ENCODE measurements around the gene PHLPP1. TPM values are rescaled to one million over a fixed set of nuclear protein-coding genes. Genes with fewer than 3 reads are reported as not detected.
"Not testable (repeated sequence)": the region's sequence is repeated elsewhere in the genome, so short reads cannot be mapped to it uniquely, and the experiment has no call there.

PHLPP1 gene
- total RNA-seq, 1 donor from 2014 or later, result 18.6 TPM

DNA sequence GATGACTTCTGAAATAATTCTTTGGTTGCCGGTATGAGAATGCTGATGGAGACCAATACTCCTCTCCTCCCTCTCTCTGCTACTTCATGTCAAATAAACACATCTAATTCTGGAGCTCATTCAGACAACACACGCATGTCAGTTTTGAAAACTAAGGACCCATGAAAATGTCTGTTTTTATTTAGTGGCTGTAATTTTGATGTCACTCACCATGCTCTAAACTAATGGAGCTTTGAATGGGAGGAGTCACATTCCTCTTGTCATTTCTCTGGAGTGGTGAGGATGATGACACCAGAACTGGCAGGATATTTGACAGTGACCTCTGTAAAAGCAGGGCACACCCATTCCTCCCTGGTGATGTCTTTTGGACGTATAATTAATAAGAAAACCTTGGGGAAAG is 163.0 kb downstream of the PHLPP1 start:
- ATAC-seq (no peak), DNase-seq (ENCODE audit: low spot score) (no peak)

DNA sequence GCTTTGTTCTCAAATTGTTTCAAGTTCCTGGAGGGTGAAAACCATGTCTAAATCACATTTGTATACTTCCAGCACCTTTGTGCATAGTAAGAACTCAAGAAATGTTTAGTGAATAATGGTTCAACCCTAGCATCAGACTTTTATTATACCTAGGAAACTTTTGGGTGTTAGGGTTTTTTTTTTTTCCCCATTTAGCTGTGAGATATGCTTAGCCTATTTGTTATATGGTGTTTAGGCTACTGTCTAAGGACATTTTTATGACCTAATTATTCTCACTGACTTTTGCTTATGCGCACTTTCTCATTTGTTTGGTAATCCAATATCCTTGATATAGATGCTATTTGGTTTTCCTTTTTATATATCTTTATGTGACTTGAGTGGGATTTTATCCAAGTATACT is 164.7 kb downstream of the PHLPP1 start:
- ATAC-seq (no peak), DNase-seq (ENCODE audit: low spot score) (no peak)

DNA sequence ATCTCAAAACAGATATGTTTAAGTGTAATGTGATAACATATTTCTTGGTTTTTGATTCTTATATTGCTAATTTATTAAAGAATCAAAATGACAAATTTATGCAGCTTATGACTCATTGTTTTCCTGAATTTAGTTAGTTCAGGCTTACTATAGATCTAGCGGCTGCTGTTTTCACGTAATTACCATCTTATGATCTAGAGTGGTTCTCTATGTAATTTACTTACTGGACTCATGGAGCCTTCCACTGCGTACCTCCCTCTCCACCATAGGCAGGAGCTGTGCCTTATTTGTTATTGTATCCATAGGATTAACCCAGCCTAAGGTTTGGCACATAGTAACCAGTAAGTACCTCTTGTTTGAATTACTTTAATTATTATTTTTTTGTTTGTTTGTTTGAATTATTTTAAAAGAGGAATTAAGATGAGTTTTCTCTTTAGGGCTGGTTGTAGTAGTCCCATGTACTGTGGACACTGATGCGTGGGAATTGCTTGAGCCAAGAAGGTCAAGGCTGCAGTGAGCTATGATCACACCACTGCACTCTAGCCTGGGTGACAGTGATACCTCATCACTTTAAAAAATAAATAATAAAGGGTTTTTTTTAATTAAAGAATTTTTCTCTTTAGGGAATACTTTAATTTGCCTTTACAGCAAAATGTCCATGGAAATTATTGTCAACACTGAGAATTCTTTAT is 165.5 kb downstream of the PHLPP1 start:
- no peak for DNase-seq (ENCODE audit: low spot score)
- ATAC-seq, result peak; percentile 78

DNA sequence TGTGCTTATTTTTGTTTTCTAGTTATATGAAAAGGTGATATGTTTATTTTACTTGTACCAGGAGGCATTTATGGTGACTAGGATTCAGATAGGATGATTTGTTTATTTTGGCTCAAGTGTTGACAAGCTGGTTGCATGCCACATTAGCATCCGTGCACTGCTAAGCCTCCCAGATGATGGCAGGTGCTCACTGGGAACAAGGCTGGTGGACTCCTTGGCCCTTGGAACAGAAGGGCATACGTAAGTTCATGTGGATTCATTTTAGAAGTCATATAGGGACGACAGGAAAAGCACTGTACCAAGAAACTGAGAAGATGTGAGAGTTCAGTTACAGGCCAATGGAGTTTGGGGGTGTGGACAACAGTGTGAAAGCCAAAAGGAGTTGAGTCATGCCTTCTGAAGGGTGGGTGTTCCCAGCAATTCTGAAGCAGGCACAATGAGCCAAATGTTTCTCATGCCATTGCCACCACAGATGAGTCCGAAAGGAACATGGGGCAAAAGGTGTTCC is 166.2 kb downstream of the PHLPP1 start:
- ATAC-seq (peak; percentile 50), DNase-seq (ENCODE audit: low spot score) (no peak)

DNA sequence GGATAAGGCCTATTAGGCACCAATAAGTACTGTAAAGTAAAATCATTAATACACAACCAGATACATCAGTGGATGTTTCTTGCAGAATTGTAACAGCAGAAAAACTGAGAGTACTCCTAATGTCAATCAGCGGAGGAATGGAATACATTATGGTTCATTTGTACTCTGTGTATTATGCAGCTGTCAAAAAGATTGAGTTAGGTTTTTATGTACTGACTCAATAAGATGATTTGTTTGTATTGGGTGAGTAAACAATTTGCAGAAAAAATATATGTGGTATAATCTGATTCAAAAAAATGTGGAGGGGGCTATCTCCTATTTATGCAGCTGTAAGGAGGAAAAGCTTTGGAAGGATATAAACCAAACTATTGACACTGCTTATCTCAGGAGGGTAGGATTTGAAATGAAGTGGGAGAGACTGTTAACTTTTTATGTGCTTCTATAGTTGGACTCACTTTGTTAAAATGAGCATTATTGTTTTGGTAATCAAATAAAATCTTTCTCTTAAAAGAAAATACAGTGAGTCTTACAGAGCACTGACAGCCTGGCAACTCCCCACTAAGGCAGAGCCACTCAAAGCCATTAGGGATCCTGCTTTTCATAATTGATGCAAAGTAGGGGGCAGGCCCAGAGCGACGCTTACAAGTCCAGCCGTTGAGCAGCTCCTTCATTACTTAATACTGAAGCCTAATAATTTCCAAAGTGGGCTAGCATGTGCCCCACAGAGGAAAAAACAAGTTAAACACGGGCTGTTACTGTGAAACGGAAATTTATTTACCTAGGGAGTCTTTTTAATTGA is 168.8 kb downstream of the PHLPP1 start:
- ATAC-seq (no peak), DNase-seq (ENCODE audit: low spot score) (no peak)

DNA sequence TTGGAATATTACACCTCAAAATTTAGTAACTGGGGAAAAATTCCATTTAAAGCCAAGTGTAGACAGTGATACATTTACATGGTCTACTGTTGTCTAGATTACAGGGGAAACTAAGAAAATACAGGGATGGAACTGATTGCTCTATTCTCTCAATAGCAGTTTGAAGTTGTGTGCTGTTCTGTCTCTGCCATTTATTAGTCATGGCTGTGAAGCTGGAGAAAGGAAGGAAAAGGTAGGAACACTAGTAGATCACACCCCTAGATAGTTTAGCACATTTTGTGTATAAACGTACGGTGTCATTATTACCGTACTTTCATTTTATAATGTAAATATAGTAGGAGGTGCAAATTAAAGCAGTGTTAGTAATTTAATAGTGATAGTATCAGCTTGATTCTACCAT is 170.5 kb downstream of the PHLPP1 start:
- DNase-seq (ENCODE audit: low spot score) (no peak), ATAC-seq (no peak)

DNA sequence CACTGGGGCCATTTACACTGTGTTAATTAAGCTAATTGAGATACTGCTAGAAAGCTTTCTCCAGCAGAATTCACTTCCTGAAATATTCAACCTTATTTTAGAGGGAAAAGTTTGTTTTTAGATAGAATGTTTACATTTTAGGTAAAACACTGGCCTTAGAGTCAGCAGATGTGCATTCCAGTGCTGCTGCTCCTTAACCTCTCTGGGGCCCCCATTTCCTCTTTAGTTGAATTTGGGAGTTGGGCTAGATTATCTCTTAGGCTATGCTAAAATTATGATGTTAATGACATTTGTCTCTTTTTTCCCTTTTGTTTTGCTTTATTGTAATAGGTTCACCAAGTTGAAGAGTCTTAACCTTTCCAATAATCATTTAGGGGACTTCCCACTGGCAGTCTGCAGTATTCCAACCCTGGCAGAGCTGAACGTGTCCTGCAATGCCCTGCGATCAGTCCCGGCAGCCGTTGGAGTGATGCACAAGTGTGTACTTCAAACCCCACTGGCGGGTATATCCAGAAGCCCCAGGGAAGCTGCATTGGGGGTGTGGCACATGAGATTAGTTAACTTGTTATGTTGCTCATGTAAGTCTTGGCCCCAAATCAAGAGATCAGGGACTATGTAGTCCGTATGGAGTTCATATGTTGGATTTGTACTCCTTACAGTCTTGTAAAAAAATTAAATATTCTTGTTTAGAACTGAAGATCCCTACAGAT is 179.5 kb downstream of the PHLPP1 start:
- ATAC-seq, result no peak
- no peak for DNase-seq (ENCODE audit: low spot score)

DNA sequence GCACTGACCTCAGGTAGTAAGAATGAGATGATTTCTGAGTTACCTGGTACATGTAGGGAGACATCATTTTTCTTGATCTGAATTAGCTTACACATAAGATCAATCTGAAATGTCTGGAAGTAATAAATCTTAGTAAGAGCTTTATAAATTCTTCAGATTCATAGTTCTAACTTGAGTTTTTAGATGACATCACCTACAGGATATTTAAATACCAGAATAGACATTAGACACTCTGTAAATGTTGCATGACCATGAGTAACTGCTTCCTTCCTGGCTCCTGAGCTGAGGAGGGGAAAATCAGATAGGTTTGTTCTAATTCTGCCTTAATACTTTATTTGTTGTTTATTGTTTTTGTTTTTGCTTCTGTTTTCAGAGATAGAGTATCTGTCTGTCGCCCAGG is 181.8 kb downstream of the PHLPP1 start:
- ATAC-seq (no peak), DNase-seq (ENCODE audit: low spot score) (no peak)

DNA sequence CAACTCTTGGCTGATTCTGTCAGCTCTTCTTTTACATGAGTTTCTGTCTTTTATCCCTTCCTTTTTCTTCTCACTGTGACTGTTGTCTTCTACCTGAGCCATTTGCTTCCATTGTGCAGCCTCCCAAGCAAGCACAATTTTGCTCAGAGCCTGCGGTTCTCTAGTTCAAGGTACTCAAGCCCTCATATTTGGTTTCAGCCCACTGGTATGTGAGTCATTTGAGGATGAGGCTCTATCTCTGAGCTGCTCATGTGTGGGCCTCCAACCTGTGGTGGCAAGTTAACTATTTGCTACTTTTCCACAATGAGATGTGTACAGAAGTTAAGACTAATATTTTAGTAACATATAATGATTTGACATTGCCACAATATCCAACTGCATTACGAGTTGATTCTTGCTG is 183.0 kb downstream of the PHLPP1 start:
- DNase-seq (ENCODE audit: low spot score) (no peak), ATAC-seq (no peak)

DNA sequence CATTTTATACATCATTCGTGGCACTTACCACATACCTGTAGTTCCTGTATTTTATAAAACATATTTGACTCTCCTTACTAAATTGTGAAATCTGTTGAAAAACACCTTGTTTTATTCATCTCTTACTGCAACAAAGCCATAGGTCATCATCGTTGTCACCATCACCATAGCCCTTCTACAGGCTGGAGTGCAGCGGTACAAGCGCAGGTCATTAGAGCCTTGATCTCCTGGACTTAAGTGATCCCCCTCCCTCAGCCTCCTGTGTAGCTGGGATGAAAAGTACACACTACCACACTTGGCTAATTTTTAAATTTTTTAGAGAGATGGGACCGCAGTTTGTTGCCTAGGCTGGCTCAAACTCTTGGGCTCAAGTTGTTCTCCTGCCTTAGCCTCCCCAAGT is 184.2 kb downstream of the PHLPP1 start:
- ATAC-seq (no peak), DNase-seq (ENCODE audit: low spot score) (no peak)

DNA sequence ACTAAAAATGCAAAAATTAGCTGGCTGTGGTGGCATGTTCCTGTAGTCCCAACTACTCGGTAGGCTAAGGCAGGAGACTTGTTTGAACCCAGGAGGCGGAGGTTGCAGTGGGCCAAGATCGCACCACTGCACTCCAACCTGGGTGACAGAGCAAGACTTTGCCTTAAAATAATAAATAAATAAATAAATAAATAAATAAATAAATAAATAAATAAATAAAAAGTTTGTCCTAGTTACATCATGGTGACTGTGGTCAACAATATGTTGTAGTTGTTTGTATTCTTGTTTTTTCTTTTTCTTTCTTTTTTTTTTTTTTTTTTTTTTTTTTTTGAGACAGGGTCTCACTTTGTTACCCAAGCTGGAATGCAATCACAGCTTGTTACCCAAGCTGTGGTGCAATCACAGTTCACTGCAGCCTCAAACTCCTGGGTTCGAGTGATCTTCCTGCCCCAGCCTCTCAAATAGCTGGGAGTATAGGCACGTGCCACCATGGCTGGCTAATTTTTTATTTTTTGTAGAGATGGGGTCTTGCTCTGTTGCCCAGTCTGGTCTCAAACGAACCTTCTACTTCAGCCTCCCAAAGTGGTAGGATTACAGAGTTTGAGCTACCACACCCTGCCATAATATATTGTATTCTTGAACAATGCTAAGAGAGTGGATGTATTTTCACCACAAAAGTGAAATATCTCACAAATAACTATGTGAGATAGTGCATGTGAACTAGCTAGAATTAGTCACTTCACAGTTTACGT is 185.0 kb downstream of the PHLPP1 start:
- DNase-seq (ENCODE audit: low spot score) (no peak), ATAC-seq (no peak)

DNA sequence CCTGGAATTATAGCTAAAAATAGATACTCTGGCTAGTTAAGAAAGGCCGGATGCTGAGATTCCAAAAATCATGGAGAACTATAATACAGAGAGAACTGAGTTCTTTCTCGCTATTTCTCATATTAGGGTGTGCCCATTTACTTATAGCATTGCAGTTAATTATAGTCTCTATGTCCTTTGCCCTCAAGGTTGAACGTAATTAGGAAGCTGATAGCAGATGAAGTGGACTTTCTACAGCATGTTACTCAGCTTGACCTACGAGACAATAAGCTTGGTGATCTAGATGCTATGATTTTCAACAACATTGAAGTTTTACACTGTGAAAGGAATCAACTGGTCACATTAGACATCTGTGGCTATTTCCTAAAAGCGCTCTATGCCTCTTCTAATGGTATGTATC is 187.4 kb downstream of the PHLPP1 start:
- ATAC-seq, result no peak
- DNase-seq (ENCODE audit: low spot score), result no peak

DNA sequence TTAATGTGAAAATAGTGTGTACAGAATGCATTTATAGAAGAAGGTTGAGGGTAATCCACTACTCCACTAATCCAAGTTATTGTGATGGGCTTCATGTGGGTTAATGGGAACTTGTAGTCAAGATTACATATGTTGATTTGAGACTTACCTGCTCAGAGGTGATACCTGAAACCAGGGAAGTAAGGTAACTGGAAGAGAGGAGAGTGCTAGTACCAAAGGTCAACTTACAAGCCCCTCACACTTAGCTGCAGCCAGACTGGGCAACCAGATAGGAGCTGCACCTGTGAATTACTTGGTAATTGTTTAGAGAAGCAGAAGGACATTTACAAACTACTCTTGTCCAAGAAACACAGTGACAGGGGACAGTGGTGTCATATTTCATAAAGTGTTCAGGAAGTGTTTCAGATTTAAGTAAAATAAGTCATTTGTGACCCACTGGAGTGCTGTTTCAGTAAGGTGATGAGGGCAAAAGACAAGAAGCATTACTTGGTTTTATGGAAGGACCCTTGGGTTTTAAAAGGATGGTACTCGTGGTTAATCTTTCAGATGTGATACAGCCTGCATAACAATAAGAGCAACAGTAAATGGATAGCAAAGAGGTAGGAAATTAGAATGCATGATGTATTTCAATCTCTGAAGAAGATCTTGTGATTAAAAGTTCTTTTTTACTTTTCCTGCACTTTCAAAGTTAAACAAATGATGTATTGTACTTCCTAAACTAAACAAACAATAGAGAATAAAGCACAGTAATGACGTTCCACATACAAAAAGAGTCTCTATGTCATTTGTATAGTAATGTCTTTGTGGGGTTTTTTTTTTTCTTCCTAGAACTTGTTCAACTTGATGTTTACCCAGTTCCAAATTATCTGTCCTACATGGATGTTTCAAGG is 189.3 kb downstream of the PHLPP1 start:
- ATAC-seq (no peak), DNase-seq (ENCODE audit: low spot score) (no peak)

DNA sequence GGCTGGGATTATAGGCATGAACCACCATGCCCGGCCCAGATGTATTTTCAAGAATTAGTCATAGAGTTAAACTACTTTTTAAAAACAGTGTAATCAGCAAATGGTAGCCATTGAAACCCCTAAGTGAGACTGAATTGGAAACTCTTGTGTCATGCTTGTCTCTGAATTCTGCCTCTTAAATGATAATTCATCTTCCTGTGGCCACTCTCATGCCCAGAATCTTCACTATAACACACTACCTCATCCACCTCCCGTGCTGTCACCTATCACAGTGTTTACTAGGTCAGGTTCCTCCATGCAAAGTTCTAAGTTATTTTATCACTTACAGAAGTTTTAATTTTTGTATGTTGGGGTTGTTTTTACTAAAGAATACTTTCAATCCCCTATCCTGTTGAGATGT is 197.5 kb downstream of the PHLPP1 start:
- ATAC-seq (no peak), DNase-seq (ENCODE audit: low spot score) (no peak)

DNA sequence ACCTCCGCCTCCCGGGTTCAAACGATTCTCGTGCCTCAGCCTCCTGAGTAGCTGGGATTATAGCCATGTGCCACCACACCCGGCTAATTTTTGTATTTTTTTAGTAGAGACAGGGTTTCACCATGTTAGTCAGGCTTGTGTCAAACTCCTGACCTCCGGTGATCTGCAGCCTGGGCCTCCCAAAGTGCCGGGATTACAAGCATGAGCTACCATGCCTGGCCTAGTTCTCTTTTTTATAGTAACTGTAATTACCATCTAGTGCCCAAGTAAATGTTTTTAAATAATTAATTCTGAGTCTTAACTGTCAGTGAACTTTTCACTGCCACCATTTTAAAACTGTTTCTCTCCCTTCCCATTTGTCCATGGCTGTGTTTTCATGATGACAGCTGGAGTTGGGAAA is 198.5 kb downstream of the PHLPP1 start:
- not testable (repeated sequence) for DNase-seq (ENCODE audit: low spot score); ATAC-seq

DNA sequence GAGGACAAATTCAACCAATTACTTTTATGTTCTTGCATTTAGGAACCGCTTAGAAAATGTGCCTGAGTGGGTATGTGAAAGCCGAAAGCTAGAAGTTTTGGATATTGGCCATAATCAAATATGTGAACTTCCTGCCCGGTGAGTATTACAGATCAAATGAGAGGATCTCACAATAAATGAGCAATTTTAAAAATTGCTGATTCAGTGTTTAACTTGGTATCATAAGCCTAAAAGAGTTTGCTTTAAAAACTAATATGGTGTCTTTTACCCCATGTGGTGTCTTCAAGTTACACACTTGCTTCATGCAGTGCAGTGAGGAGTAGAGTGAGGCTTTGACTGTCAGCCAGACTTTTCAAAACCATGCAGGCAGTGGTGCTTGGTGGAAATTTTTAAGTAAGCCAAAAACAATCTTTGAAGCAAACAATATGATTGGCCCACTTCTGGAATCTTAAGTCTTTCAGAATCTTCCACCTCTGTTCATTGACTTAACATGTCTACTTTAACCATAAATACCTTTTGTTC is 199.6 kb downstream of the PHLPP1 start:
- DNase-seq (ENCODE audit: low spot score) (no peak), ATAC-seq (no peak)

DNA sequence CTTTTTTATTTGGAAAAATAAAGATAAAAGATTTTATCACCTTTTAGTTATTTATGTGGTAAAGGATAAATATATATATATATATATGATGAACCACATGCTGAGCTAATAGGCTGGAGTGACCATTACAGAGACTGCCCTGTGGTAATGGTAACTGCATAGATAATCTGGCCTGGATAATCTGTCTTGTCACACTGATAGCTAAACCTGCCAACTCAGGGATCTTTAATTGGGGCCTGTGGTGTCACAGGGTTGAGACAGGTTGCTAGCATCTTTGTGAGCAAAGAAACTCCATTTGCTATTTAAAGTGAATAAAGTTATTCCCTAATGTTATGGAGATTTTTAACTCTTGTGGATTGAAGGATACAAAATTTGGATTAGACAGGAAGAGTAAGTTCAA is 203.0 kb downstream of the PHLPP1 start:
- no peak for ATAC-seq
- no peak for DNase-seq (ENCODE audit: low spot score)

DNA sequence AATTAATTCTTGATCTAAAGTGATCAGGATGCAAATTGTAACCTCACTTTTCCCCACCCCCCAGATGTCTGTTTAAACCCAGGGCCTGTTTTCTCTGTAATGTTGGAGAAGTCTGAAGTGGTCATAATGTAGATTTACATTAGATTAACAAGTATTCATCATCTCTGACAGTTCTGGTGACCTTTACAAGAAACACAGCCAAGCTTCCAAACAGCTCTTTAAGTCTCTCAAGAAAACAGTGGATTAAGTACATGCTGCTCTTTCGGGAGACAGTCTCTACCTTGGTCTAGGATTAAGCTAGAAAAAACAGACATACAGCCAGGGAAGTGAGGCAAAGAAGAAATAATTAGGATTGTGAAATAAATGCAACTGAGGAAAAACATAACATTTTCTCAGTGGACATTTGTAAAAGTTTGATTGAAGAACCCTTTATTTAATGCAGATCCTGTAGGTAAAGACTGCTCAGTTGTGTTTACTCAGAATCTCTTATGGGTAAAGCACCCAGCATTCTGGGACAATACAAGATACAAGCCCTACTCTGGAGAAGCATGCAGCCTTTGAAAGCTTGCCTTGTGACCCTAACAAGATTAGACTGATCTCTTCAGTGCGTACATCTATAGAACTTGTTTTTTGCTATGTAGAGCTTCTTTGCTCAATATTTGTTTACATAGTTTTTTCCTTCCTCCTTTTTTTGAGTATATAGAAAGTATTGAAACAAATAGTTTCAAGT is 203.9 kb downstream of the PHLPP1 start:
- ATAC-seq (no peak), DNase-seq (ENCODE audit: low spot score) (no peak)

DNA sequence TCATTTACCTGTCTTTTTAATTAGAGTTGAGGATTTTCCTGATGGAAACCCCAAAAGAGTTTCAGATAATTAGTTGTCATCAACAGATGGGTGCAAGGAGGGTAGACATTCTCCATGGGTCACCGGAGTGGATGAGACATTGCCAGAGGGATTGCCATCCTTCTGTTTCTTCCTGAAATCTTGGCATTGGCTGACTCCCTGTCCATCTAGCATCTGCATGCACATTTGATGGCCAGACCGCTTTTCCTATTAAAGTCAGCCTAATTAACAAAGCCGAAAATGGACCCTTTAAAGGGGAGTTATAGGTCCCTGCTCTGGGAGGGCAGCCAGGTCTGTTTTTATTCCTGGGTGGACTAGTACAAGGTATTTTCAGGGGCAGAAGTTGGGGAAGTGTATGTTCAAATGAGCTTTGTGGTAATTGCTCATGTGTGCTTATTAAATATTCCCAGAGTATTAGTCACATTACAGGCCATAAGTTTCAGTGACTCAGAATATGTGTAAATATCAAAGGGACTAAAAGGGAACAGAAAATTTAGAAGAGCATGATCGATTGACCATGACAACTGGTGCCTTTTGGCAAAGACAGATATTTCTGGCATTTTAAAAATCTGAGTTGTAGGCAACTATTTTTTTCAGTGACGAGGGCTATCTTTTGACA is 209.8 kb downstream of the PHLPP1 start:
- no peak for DNase-seq (ENCODE audit: low spot score)
- no peak for ATAC-seq

Data from left lobe of liver (tissue), 2 donors.